HepG2 (cell line): Measurements from ENCODE around the gene TYROBP. TPM values are rescaled to one million over a fixed set of nuclear protein-coding genes. Genes with fewer than 3 reads are reported as not detected.
A peak's percentile ranks its signal among the peaks of the same experiment; 100 is the strongest.

Experiments used
- ATAC-seq: fragments of 200-7000 bp; cut with Tn5 transposase; 3 replicates; pipeline ENCODE4 v1.9.1; 2020; ENCODE audit warnings: mild to moderate bottlenecking, moderate library complexity
- BruUV-seq: library from RNA; stranded (reverse); fragments of 400-500 nt; replicated peaks from 2 replicates; lab custom pipeline; 2021; lab: Mats Ljungman, UMichigan
- CTCF ChIA-PET: fragments of 300-600 bp; formaldehyde crosslinking; extraction: SDS; loops from one replicate; lab custom pipeline; 2021; ENCODE audit warnings: low total read pairs, inconsistent platforms, low intra/inter-chr PET ratio; lab: Yijun Ruan, JAX
- POLR2A ChIA-PET: fragments of 350-600 bp; sonication (Branson Sonifier 250); formaldehyde crosslinking; loops from one replicate; lab custom pipeline; 2020; ENCODE audit warnings: antibody characterized with exemption, inconsistent platforms; lab: Yijun Ruan, JAX
- DNase-seq: peaks from one replicate; pipeline ENCODE4 v3.0.0-alpha.2; 2015; ENCODE audit warnings: low spot score
- FAIRE-seq: peaks from 3 replicates; lab custom pipeline; 2011; peaks lifted over from hg19 to GRCh38; lab: Jason Lieb, UNC
- H2AFZ ChIP-seq: one replicate; pipeline ENCODE4 v1.6.1; 2011; ENCODE audit warnings: low read length, inconsistent platforms
- H3K27ac ChIP-seq: fragments of 300-600 bp; 3 replicates; pipeline ENCODE4 v1.8.0; 2011; ENCODE audit warnings: mixed run types, mild to moderate bottlenecking, mixed read lengths, low read length, inconsistent platforms; ENCODE audit not compliant: insufficient read depth; ENCODE audit errors: extremely low read length
- H3K27me3 ChIP-seq, 2 experiments: fragments of 200-600 bp in 1 of 2; 2 replicates in 1 of 2; 3 replicates in 1 of 2; pipeline versions ENCODE4 v1.6.0 to v1.8.0; 2011; ENCODE audit warnings: low read length in 2 of 2, mild to moderate bottlenecking in 2 of 2, moderate library complexity in 2 of 2, inconsistent platforms in 1 of 2; ENCODE audit not compliant: insufficient read depth in 2 of 2, control insufficient read depth in 1 of 2
- H3K36me3 ChIP-seq, 2 experiments: fragments of 200-600 bp in 1 of 2; replicated peaks in 1 of 2; 2 replicates in 1 of 2; 3 replicates in 1 of 2; pipeline versions ENCODE4 v1.5.1 to v1.8.0; 2011; ENCODE audit warnings: low read length in 2 of 2, inconsistent platforms in 1 of 2; ENCODE audit not compliant: insufficient read depth in 2 of 2, control insufficient read depth in 1 of 2
- H3K4me1 ChIP-seq: 2 replicates; pipeline ENCODE4 v1.5.1; 2012; ENCODE audit warnings: low read length, inconsistent platforms; ENCODE audit not compliant: insufficient read depth
- H3K4me2 ChIP-seq: 2 replicates; pipeline ENCODE4 v1.6.0; 2011; ENCODE audit warnings: low read depth, low read length, inconsistent platforms
- H3K4me3 ChIP-seq, 3 experiments: fragments of 200-600 bp in 1 of 3; sonication (generic), shearing (Covaris generic) in 1 of 3; replicated peaks in 1 of 3; 2 replicates each; pipeline ENCODE4 v1.5.1; 2011 to 2016; ENCODE audit warnings: low read length in 3 of 3, inconsistent platforms in 2 of 3, low read depth in 2 of 3, mild to moderate bottlenecking in 2 of 3, control low read depth in 1 of 3, mixed read lengths in 1 of 3; ENCODE audit not compliant: insufficient read depth in 1 of 3
- H3K79me2 ChIP-seq: one replicate; pipeline ENCODE4 v1.6.1; 2011; ENCODE audit warnings: low read length, inconsistent platforms; ENCODE audit not compliant: insufficient read depth
- H3K9ac ChIP-seq: 2 replicates; pipeline ENCODE4 v1.6.0; 2011; ENCODE audit warnings: mild to moderate bottlenecking, low read depth, low read length, inconsistent platforms; ENCODE audit not compliant: insufficient read depth
- H3K9me3 ChIP-seq: 2 replicates; pipeline ENCODE4 v1.5.1; 2012; ENCODE audit warnings: mild to moderate bottlenecking, low read length
- H4K20me1 ChIP-seq: 2 replicates; pipeline ENCODE4 v1.6.0; 2011; ENCODE audit warnings: inconsistent platforms, mild to moderate bottlenecking, low read length, moderate library complexity; ENCODE audit not compliant: insufficient read depth
- FOXJ3 ChIP-seq: sonication (generic); formaldehyde crosslinking; IDR thresholded peaks from 2 replicates; pipeline ENCODE4 v1.4.0; 2020; ENCODE audit warnings: missing genetic modification reagents, mild to moderate bottlenecking, borderline replicate concordance
- ZNF121 ChIP-seq: sonication (generic); formaldehyde crosslinking; IDR thresholded peaks from 2 replicates; pipeline ENCODE4 v1.5.0; 2020; ENCODE audit warnings: mild to moderate bottlenecking, missing genetic modification reagents
- WGBS: methylation state at CpG from one replicate; pipeline ENCODE4 v1.1.6; 2017; ENCODE audit warnings: low lambda C conversion rate; 5-methylcytosine and 5-hydroxymethylcytosine counted together
- in situ Hi-C: cut with HindIII; loops from 2 replicates; pipeline ENCODE4 v1.10.0; 2017; ENCODE audit warnings: low pct_unique_long_range_greater_than_20kb; ENCODE audit not compliant: extremely low pct_ligation_motif_present
- intact Hi-C: fragments of 100-400 bp; cut with micrococcal nuclease; formaldehyde crosslinking; loops from one replicate; pipeline ENCODE4 v1.10.0; 2022; ENCODE audit not compliant: unreplicated experiment
- polyA plus RNA-seq, 8 experiments: library from polyadenylated mRNA; depleted of rRNA in 3 of 8; stranded (reverse) in 7 of 8; unstranded in 1 of 8; fragments of >200 nt; fragmentation: Illumina TruSeq in 4 of 8; extraction: Trizol in 4 of 8; gene quantifications; 2 replicates each; pipeline versions ENCODE4 v1.2.1 to v1.2.3, GENCODE V29; 2011 to 2016; ENCODE audit warnings: low read depth in 4 of 8, missing spikeins in 1 of 8, mixed read lengths in 1 of 8; ENCODE audit not compliant: insufficient read depth in 1 of 8
- total RNA-seq, 5 experiments: library from RNA; depleted of rRNA; stranded (reverse); fragments of >200 nt; fragmentation: Illumina TruSeq; extraction: Trizol; gene quantifications; 2 replicates each; pipeline ENCODE4 v1.2.3, GENCODE V29; 2016; ENCODE audit warnings: low read depth in 1 of 5
- TF ChIP-seq, protein P1 (sequence below): sonication (generic); formaldehyde crosslinking; IDR thresholded peaks from 2 replicates; pipeline ENCODE4 v1.5.0; 2020; ENCODE audit warnings: missing genetic modification reagents
- TF ChIP-seq, protein P2 (sequence below): sonication (generic); formaldehyde crosslinking; IDR thresholded peaks from 2 replicates; pipeline ENCODE4 v1.4.0; 2020; ENCODE audit warnings: missing genetic modification reagents, borderline replicate concordance
- TF ChIP-seq, protein P3 (sequence below): sonication (generic); formaldehyde crosslinking; IDR thresholded peaks from 2 replicates; pipeline ENCODE4 v1.5.0; 2020; ENCODE audit warnings: mild to moderate bottlenecking, missing genetic modification reagents
- TF ChIP-seq, protein P4 (sequence below): sonication (generic); formaldehyde crosslinking; IDR thresholded peaks from 2 replicates; pipeline ENCODE4 v1.4.0; 2020; ENCODE audit warnings: missing genetic modification reagents

Gene TYROBP
- total and polyA plus RNA-seq, 2 of the 13 experiments (the other 11 are each of a cell fraction or from before 2014, with no cell fraction given): not detected

- TF ChIP-seq, protein P1, sequence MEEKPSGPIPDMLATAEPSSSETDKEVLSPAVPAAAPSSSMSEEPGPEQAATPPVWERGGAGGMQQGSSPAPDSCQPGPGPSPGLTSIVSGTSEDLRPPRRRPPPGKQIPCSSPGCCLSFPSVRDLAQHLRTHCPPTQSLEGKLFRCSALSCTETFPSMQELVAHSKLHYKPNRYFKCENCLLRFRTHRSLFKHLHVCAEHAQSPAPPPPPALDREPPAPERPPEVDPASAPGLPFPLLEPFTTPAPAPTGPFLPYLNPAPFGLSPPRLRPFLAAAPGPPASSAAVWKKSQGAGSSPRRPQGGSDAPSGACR (CRISPR knock-in tag): no peak
- TF ChIP-seq ZNF121 (peak; percentile 95), FOXJ3 (CRISPR knock-in tag) (no peak)
- TF ChIP-seq, protein P2, sequence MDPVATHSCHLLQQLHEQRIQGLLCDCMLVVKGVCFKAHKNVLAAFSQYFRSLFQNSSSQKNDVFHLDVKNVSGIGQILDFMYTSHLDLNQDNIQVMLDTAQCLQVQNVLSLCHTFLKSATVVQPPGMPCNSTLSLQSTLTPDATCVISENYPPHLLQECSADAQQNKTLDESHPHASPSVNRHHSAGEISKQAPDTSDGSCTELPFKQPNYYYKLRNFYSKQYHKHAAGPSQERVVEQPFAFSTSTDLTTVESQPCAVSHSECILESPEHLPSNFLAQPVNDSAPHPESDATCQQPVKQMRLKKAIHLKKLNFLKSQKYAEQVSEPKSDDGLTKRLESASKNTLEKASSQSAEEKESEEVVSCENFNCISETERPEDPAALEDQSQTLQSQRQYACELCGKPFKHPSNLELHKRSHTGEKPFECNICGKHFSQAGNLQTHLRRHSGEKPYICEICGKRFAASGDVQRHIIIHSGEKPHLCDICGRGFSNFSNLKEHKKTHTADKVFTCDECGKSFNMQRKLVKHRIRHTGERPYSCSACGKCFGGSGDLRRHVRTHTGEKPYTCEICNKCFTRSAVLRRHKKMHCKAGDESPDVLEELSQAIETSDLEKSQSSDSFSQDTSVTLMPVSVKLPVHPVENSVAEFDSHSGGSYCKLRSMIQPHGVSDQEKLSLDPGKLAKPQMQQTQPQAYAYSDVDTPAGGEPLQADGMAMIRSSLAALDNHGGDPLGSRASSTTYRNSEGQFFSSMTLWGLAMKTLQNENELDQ: no peak
- TF ChIP-seq, protein P3, sequence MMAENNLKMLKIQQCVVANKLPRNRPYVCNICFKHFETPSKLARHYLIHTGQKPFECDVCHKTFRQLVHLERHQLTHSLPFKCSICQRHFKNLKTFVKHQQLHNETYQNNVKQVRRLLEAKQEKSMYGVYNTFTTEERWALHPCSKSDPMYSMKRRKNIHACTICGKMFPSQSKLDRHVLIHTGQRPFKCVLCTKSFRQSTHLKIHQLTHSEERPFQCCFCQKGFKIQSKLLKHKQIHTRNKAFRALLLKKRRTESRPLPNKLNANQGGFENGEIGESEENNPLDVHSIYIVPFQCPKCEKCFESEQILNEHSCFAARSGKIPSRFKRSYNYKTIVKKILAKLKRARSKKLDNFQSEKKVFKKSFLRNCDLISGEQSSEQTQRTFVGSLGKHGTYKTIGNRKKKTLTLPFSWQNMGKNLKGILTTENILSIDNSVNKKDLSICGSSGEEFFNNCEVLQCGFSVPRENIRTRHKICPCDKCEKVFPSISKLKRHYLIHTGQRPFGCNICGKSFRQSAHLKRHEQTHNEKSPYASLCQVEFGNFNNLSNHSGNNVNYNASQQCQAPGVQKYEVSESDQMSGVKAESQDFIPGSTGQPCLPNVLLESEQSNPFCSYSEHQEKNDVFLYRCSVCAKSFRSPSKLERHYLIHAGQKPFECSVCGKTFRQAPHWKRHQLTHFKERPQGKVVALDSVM (CRISPR knock-in tag): 0 out of 2 replicates have a peak, but pooled peaks have one; percentile 18
- TF ChIP-seq, protein P4, sequence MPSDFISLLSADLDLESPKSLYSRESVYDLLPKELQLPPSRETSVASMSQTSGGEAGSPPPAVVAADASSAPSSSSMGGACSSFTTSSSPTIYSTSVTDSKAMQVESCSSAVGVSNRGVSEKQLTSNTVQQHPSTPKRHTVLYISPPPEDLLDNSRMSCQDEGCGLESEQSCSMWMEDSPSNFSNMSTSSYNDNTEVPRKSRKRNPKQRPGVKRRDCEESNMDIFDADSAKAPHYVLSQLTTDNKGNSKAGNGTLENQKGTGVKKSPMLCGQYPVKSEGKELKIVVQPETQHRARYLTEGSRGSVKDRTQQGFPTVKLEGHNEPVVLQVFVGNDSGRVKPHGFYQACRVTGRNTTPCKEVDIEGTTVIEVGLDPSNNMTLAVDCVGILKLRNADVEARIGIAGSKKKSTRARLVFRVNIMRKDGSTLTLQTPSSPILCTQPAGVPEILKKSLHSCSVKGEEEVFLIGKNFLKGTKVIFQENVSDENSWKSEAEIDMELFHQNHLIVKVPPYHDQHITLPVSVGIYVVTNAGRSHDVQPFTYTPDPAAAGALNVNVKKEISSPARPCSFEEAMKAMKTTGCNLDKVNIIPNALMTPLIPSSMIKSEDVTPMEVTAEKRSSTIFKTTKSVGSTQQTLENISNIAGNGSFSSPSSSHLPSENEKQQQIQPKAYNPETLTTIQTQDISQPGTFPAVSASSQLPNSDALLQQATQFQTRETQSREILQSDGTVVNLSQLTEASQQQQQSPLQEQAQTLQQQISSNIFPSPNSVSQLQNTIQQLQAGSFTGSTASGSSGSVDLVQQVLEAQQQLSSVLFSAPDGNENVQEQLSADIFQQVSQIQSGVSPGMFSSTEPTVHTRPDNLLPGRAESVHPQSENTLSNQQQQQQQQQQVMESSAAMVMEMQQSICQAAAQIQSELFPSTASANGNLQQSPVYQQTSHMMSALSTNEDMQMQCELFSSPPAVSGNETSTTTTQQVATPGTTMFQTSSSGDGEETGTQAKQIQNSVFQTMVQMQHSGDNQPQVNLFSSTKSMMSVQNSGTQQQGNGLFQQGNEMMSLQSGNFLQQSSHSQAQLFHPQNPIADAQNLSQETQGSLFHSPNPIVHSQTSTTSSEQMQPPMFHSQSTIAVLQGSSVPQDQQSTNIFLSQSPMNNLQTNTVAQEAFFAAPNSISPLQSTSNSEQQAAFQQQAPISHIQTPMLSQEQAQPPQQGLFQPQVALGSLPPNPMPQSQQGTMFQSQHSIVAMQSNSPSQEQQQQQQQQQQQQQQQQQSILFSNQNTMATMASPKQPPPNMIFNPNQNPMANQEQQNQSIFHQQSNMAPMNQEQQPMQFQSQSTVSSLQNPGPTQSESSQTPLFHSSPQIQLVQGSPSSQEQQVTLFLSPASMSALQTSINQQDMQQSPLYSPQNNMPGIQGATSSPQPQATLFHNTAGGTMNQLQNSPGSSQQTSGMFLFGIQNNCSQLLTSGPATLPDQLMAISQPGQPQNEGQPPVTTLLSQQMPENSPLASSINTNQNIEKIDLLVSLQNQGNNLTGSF (CRISPR knock-in tag): no peak
- intact Hi-C loops (loop anchor here (5.0 kb wide), 1 partner anchor 34 kb away; the partner anchor contains the start of gene LRFN3), in situ Hi-C loops (no loop called here)
- H3K79me2 ChIP-seq: no peaks in the 10 kb centered on the region
- H3K4me1 ChIP-seq: peaks cover 48% of the 10 kb centered on the region
- WGBS: 36% methylated on average over 10 of the region's 10 CpGs
- ATAC-seq (no peak), DNase-seq (no peak), FAIRE-seq (no peak)
- no peaks in the 10 kb centered on the region for H4K20me1 ChIP-seq
- no peak overlapping the region for H3K27ac ChIP-seq
- H3K9ac ChIP-seq: peak overlapping the region; percentile 26; the same call in 1 of the 2 replicates
- ChIA-PET CTCF (no interaction called here), POLR2A (no interaction called here)
- no peaks in the 10 kb centered on the region for H3K36me3 ChIP-seq
- H3K4me2 ChIP-seq: peak overlapping the region; percentile 72
- no peak overlapping the region for H2AFZ ChIP-seq
- peaks cover 0 to 15% of the 10 kb centered on the region in 2 experiments; a peak in 3 of 5 replicates for H3K27me3 ChIP-seq
- peak overlapping the region in 2 of 3 experiments; percentile 51 to 65; a peak in 4 of 6 replicates for H3K4me3 ChIP-seq
- BruUV-seq: no TSS peak
- no peaks in the 10 kb centered on the region for H3K9me3 ChIP-seq
Observed at GRCh38 chr19:35902870-35903475, 5.1 kb downstream of the TYROBP start.
